HepG2 (cell line): ENCODE data around the gene ABHD15. TPM values are rescaled to one million over a fixed set of nuclear protein-coding genes. Genes with fewer than 3 reads are reported as not detected.
A peak's percentile ranks its signal among the peaks of the same experiment; 100 is the strongest.

Experiments
- ARNT ChIP-seq: fragments of 450-650 bp; IDR thresholded peaks from 2 replicates; pipeline ENCODE4 v1.6.1; 2017
- ATM ChIP-seq: fragments of 450-650 bp; IDR thresholded peaks from 2 replicates; pipeline ENCODE4 v1.7.1; 2017; ENCODE audit warnings: mild to moderate bottlenecking, borderline replicate concordance
- HBP1 ChIP-seq: IDR thresholded peaks from 2 replicates; pipeline ENCODE4 v1.6.1; 2016; ENCODE audit warnings: low read depth, control low read depth
- HMG20B ChIP-seq: conservative IDR thresholded peaks from 2 replicates; pipeline ENCODE4 v1.6.1; 2016; ENCODE audit warnings: missing genetic modification reagents, missing compliant biosample characterization
- MED8 ChIP-seq: sonication (generic); formaldehyde crosslinking; IDR thresholded peaks from 2 replicates; pipeline ENCODE4 v1.8.1; 2023; ENCODE audit warnings: mild to moderate bottlenecking, missing genetic modification reagents; ENCODE audit not compliant: insufficient replicate concordance
- MEIS2 ChIP-seq: sonication (generic); formaldehyde crosslinking; IDR thresholded peaks from 2 replicates; pipeline ENCODE4 v1.9.0; 2021; ENCODE audit warnings: mild to moderate bottlenecking, missing genetic modification reagents
- MLLT10 ChIP-seq: sonication (generic); formaldehyde crosslinking; IDR thresholded peaks from 2 replicates; pipeline ENCODE4 v1.4.0; 2020; ENCODE audit warnings: missing genetic modification reagents
- NFE2L2 ChIP-seq: fragments of 150-350 bp; IDR thresholded peaks from 2 replicates; pipeline ENCODE4 v1.6.1; 2014; ENCODE audit warnings: low read length
- PHF20 ChIP-seq: sonication (generic); formaldehyde crosslinking; IDR thresholded peaks from 2 replicates; pipeline ENCODE4 v1.5.0; 2020; ENCODE audit warnings: mild to moderate bottlenecking, missing genetic modification reagents
- PHF8 ChIP-seq: sonication (generic); formaldehyde crosslinking; IDR thresholded peaks from 2 replicates; pipeline ENCODE4 v1.5.0; 2020; ENCODE audit warnings: missing genetic modification reagents
- POLR2AphosphoS2 ChIP-seq: IDR thresholded peaks from 2 replicates; pipeline ENCODE4 v1.6.1; 2011; ENCODE audit warnings: low read depth, low read length, improper control_type of control experiment
- PRMT3 ChIP-seq: sonication (generic); formaldehyde crosslinking; IDR thresholded peaks from 2 replicates; pipeline ENCODE4 v1.8.1; 2022; ENCODE audit warnings: low read depth, mild to moderate bottlenecking, moderate library complexity, missing genetic modification reagents, borderline replicate concordance
- RBM39 ChIP-seq: fragments of 200-400 bp; formaldehyde crosslinking; IDR thresholded peaks from one replicate; pipeline ENCODE4 v1.6.1; 2018; ENCODE audit warnings: antibody characterized with exemption, mild to moderate bottlenecking, low read depth, low read length; ENCODE audit not compliant: poor library complexity, severe bottlenecking
- ZBTB21 ChIP-seq: sonication (generic); formaldehyde crosslinking; IDR thresholded peaks from 2 replicates; pipeline ENCODE4 v1.4.0; 2020; ENCODE audit warnings: missing genetic modification reagents
- ZBTB3 ChIP-seq: sonication (generic); formaldehyde crosslinking; IDR thresholded peaks from 2 replicates; pipeline ENCODE4 v1.4.0; 2020; ENCODE audit warnings: low read depth, mild to moderate bottlenecking, moderate library complexity, missing genetic modification reagents, borderline replicate concordance
- ZFP36 ChIP-seq: fragments of 150-350 bp; IDR thresholded peaks from 2 replicates; pipeline ENCODE4 v1.6.1; 2018; ENCODE audit warnings: borderline replicate concordance, low read length, low read depth; ENCODE audit not compliant: partially characterized antibody
- ZMYM3 ChIP-seq: sonication (generic); formaldehyde crosslinking; IDR thresholded peaks from 2 replicates; pipeline ENCODE4 v1.5.1; 2020; ENCODE audit warnings: mild to moderate bottlenecking, missing genetic modification reagents
- ZMYM4 ChIP-seq: sonication (generic); formaldehyde crosslinking; IDR thresholded peaks from 2 replicates; pipeline ENCODE4 v1.8.1; 2023; ENCODE audit warnings: mild to moderate bottlenecking, missing genetic modification reagents
- ZNF205 ChIP-seq: IDR thresholded peaks from 2 replicates; pipeline ENCODE4 v1.6.1; 2018; ENCODE audit warnings: missing biosample characterization, missing genetic modification reagents
- ZNF263 ChIP-seq: sonication (generic); formaldehyde crosslinking; IDR thresholded peaks from 2 replicates; pipeline ENCODE4 v1.4.0; 2020; ENCODE audit warnings: missing genetic modification reagents
- ZNF350 ChIP-seq: sonication (generic); formaldehyde crosslinking; IDR thresholded peaks from 2 replicates; pipeline ENCODE4 v1.4.0; 2020; ENCODE audit warnings: mild to moderate bottlenecking, low read depth, missing genetic modification reagents, borderline replicate concordance
- ZNF597 ChIP-seq: sonication (generic); formaldehyde crosslinking; IDR thresholded peaks from 2 replicates; pipeline ENCODE4 v1.5.0; 2020; ENCODE audit warnings: missing genetic modification reagents
- ZNF619 ChIP-seq: sonication (generic); formaldehyde crosslinking; IDR thresholded peaks from 2 replicates; pipeline ENCODE4 v1.4.0; 2020; ENCODE audit warnings: mild to moderate bottlenecking, missing genetic modification reagents
- ZNF737 ChIP-seq: sonication (generic); formaldehyde crosslinking; IDR thresholded peaks from 2 replicates; pipeline ENCODE4 v1.5.0; 2020; ENCODE audit warnings: missing genetic modification reagents, mild to moderate bottlenecking, borderline replicate concordance
- ZSCAN21 ChIP-seq: sonication (generic); formaldehyde crosslinking; IDR thresholded peaks from 2 replicates; pipeline ENCODE4 v1.8.0; 2022; ENCODE audit warnings: mild to moderate bottlenecking, missing genetic modification reagents, moderate library complexity, borderline replicate concordance
- polyA plus RNA-seq, 8 experiments: library from polyadenylated mRNA; depleted of rRNA in 3 of 8; stranded (reverse) in 7 of 8; unstranded in 1 of 8; fragments of >200 nt; fragmentation: Illumina TruSeq in 4 of 8; extraction: Trizol in 4 of 8; gene quantifications; 2 replicates each; pipeline versions ENCODE4 v1.2.1 to v1.2.3, GENCODE V29; 2011 to 2016; ENCODE audit warnings: low read depth in 4 of 8, missing spikeins in 1 of 8, mixed read lengths in 1 of 8; ENCODE audit not compliant: insufficient read depth in 1 of 8
- total RNA-seq, 5 experiments: library from RNA; depleted of rRNA; stranded (reverse); fragments of >200 nt; fragmentation: Illumina TruSeq; extraction: Trizol; gene quantifications; 2 replicates each; pipeline ENCODE4 v1.2.3, GENCODE V29; 2016; ENCODE audit warnings: low read depth in 1 of 5
- TF ChIP-seq, protein P1 (sequence below): sonication (generic); formaldehyde crosslinking; IDR thresholded peaks from 2 replicates; pipeline ENCODE4 v1.8.0; 2022; ENCODE audit warnings: mild to moderate bottlenecking, missing genetic modification reagents; ENCODE audit not compliant: insufficient replicate concordance
- TF ChIP-seq, protein P2 (sequence below): IDR thresholded peaks from 2 replicates; pipeline ENCODE4 v1.6.1; 2016; ENCODE audit warnings: mild to moderate bottlenecking, missing biosample characterization, missing genetic modification reagents

The ABHD15 gene
- total and polyA plus RNA-seq, 2 of the 13 experiments (the other 11 are each of a cell fraction or from before 2014, with no cell fraction given), result 2.4 to 7.7 TPM

- TF ChIP-seq PHF20 (CRISPR knock-in tag) (0 out of 2 replicates have a peak, but pooled peaks have one; percentile 21), RBM39 (no peak), PRMT3 (CRISPR knock-in tag) (no peak), ZBTB21 (CRISPR knock-in tag) (no peak), ATM (no peak), MED8 (CRISPR knock-in tag) (no peak), ZNF597 (CRISPR knock-in tag) (no peak), ZNF737 (CRISPR knock-in tag) (no peak), PHF8 (peak; percentile 61), ZNF350 (no peak), NFE2L2 (no peak), ZFP36 (no peak), ZNF205 (CRISPR knock-in tag) (no peak), HBP1 (CRISPR knock-in tag) (no peak), HMG20B (CRISPR knock-in tag) (no peak), ZSCAN21 (CRISPR knock-in tag) (no peak; the same call in 1 of the 2 replicates), MEIS2 (CRISPR knock-in tag) (0 out of 2 replicates have a peak, but pooled peaks have one; percentile 26), ZMYM3 (CRISPR knock-in tag) (no peak), MLLT10 (CRISPR knock-in tag) (no peak), ZBTB3 (CRISPR knock-in tag) (no peak), ARNT (no peak), POLR2AphosphoS2 (no peak), ZNF619 (no peak), ZNF263 (CRISPR knock-in tag) (0 out of 2 replicates have a peak, but pooled peaks have one; percentile 29), ZMYM4 (CRISPR knock-in tag) (no peak)
- TF ChIP-seq, protein P1, sequence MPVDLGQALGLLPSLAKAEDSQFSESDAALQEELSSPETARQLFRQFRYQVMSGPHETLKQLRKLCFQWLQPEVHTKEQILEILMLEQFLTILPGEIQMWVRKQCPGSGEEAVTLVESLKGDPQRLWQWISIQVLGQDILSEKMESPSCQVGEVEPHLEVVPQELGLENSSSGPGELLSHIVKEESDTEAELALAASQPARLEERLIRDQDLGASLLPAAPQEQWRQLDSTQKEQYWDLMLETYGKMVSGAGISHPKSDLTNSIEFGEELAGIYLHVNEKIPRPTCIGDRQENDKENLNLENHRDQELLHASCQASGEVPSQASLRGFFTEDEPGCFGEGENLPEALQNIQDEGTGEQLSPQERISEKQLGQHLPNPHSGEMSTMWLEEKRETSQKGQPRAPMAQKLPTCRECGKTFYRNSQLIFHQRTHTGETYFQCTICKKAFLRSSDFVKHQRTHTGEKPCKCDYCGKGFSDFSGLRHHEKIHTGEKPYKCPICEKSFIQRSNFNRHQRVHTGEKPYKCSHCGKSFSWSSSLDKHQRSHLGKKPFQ (CRISPR knock-in tag), result no peak
- TF ChIP-seq, protein P2, sequence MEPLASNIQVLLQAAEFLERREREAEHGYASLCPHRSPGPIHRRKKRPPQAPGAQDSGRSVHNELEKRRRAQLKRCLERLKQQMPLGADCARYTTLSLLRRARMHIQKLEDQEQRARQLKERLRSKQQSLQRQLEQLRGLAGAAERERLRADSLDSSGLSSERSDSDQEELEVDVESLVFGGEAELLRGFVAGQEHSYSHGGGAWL (CRISPR knock-in tag), result 0 out of 2 replicates have a peak, but pooled peaks have one; percentile 36
These were observed 21.9 kb upstream of the ABHD15 start (continued) for GRCh38 chr17:29588562-29589411.
